ENCODE results near the gene RNF113A.
"Not testable (repeated sequence)": the region's sequence is repeated elsewhere in the genome, so short reads cannot be mapped to it uniquely, and the experiment has no call there.

The RNF113A gene

GRCh38 chrX:119895843-119896326 is 24.4 kb upstream of the RNF113A start, which contains the start of gene AKAP14:
AKAP14 (plus strand) TSS chrX:119895893; CDS start chrX:119903224, 7,331 bp downstream.
- peak; percentile 42 for DNase-seq (ENCODE audit: low read depth)
- TF ChIP-seq CTCF (conservative IDR thresholded peaks at IDR 0.05; ENCODE audit: low read depth, low read length): no peak
- no peak within 1 kb of the TSS for H3K4me3 ChIP-seq (ENCODE audit: low read depth, low read length)

- not testable (repeated sequence) for DNase-seq (ENCODE audit: low read depth); H3K4me3 ChIP-seq (ENCODE audit: low read depth, low read length)
Observed at GRCh38 chrX:119891961-119892692, 20.6 kb upstream of the RNF113A start.

GRCh38 chrX:119890626-119891025 is 19.1 kb upstream of the RNF113A start:
- not testable (repeated sequence) for DNase-seq (ENCODE audit: low read depth); H3K4me3 ChIP-seq (ENCODE audit: low read depth, low read length)

GRCh38 chrX:119887721-119888425 is 16.3 kb upstream of the RNF113A start:
- DNase-seq (ENCODE audit: low read depth): peak; percentile 50
- peak overlapping the region; percentile 37 for H3K4me3 ChIP-seq (ENCODE audit: low read depth, low read length)
- TF ChIP-seq CTCF (conservative IDR thresholded peaks at IDR 0.05; ENCODE audit: low read depth, low read length): peak; percentile 68

GRCh38 chrX:119885554-119886428 is 14.3 kb upstream of the RNF113A start:
- no peak for TF ChIP-seq CTCF (conservative IDR thresholded peaks at IDR 0.05; ENCODE audit: low read depth, low read length)
- H3K4me3 ChIP-seq (ENCODE audit: low read depth, low read length): no peak overlapping the region
- peak; percentile 32 for DNase-seq (ENCODE audit: low read depth)

- peak; percentile 74 for TF ChIP-seq CTCF (conservative IDR thresholded peaks at IDR 0.05; ENCODE audit: low read depth, low read length)
- DNase-seq (ENCODE audit: low read depth): peak; percentile 78
- H3K4me3 ChIP-seq (ENCODE audit: low read depth, low read length): no peak overlapping the region
Observed at GRCh38 chrX:119880552-119881437, 9.3 kb upstream of the RNF113A start.

- TF ChIP-seq CTCF (conservative IDR thresholded peaks at IDR 0.05; ENCODE audit: low read depth, low read length): no peak
- DNase-seq (ENCODE audit: low read depth): no peak
Observed at GRCh38 chrX:119880076-119880475, 8.5 kb upstream of the RNF113A start.

More at GRCh38 chrX:119880076-119880475, 8.5 kb upstream of the RNF113A start:
- no peak overlapping the region for H3K4me3 ChIP-seq (ENCODE audit: low read depth, low read length)
